ENCODE measurements around the gene CAMSAP2.

CAMSAP2 gene

GRCh38 chr1:200901796-200902444 is 163.2 kb downstream of the CAMSAP2 start:
- no peak for DNase-seq

DNA sequence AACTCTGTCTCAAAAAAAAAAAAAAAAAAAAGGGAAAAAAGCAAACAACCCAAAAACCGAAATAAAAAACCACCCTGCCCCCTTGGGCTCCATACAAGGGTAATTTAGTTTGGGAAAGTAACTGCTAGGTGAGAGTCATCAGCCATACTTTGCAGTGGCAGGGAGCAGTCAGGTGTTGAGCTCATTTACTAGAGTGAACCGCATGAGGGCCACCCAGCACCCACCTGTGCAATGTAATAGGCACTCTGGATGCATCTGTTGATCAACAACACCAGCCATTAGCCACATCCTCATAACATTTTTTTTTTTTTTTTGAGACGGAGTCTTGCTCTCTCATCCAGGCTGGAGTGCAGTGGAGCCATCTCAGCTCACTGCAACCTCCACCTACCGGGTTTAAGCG is 165.1 kb downstream of the CAMSAP2 start:
- DNase-seq: no peak

- DNase-seq: no peak
Observed at GRCh38 chr1:200904772-200905171, 166.1 kb downstream of the CAMSAP2 start.

DNA sequence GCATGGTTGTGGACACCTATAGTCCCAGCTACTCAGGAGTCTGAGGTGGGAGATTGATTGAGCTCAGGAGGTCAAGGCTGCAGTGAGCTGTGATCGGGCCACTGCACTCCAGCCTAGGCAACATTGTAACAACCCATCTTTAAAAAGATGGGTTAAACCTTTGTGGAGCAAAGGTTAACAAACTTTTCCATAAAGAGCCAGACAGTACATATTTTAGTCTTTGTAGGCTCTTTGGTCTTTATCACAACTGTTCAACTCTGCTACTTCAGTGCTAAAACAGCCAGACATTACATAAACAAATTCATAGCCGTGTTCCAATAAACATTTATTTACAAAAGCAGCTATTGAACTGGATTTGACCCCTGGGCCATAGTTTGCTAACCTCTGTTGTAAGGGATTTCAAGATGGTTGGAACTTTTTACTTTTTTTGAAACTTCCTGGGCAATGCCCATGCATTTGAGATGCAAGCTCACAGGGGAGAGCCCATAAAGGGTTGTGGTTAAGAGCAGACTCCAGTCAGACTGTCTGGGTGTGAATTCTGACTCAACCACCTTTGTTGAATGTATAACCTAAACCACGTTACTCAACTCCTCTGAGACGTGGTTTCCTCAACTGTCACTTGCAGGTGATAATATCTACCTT is 166.8 kb downstream of the CAMSAP2 start:
- peak; percentile 68 for DNase-seq

DNA sequence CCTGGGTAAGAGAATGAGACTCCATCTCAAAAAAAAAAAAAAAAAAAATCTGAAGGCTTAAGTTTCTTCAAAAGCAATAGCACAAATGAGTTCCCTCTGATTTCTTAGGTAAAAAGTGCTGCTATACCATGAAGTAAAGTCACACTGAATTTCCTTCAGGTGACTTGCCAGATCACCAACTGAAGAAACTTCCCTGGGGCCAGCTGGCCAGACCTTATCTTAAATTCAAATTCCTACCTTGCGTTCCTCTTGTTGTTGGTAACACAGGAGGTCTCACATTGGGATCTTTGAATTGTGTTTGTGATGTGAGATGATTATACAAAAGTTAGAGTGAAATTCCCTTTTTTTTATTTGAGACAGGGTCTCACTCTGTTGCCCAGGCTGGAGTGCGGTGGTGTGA is 167.8 kb downstream of the CAMSAP2 start:
- DNase-seq: no peak

DNA sequence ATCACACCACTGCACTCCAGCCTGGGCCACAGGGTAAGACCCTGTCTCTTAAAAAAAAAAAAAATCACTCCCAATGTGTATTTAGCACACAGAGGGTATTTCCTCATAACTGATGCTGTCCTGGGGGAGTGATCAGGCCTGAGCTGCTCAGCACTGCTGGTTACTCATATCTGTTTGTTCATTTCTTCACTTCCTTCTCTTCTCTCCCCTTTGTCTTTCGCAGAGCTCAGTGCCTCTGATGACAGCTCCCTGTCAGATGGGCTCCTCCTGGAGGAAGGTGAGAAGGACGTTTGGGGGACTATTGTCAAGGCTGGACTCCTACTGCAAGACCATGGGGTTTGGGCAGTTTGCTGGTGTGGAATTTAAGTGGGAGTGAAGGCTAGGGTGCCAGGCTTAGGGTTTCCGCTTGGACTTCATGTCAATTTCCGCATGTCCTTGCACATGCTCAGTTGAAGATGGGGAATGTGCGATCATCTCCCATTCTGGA is 169.0 kb downstream of the CAMSAP2 start:
- DNase-seq: no peak

DNA sequence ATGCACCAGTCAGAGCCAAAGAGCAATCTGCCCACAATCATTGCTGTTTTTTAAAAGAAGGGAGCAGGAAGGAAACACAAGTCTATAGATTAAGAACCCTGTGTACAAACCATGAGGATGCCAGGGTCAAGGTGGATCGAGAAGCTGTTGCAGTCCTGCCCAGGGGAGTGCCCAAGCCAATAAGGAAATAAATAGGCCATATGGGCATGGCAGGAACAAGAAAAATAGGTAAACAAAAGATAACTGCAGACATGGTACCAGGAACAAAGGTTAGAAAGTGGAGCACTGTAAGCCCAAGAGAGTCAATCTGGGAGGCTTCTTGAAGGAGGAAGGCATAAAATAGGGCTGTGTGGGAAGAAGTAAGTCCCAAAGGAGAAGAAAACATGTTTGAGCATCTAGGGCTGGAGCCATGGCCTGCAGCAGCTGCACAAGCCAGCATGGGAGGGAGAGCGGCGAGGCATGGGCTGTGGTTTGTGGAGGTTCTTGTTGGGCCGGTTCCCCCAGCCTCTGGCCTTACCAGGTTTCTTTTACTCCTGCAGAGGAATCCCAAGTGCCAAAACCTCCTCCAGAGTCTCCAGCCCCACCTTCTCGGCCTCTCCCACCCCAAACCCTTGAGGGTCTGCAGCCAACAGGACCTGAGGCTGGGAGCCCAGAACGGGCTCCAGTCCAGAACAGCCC is 169.6 kb downstream of the CAMSAP2 start:
- DNase-seq: no peak

DNA sequence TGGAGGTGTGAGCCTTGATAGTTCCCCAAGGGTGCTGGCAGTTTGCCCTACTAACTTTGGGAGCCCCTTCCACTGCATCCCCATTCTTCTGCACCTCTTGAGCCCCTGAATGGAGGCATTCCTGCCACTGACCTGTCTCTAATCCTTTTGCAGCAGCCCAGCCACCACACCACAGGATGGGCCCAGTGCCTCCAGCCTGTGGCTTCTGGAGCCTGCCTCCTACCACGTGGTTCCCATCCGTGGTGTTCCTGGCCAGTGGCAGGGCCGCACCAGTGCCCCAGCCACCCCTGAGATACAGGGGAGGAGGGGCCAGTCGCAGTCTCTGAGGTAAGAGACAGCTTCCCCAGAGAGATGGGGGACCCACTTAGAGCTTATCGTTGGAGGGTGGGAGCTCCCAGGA is 170.4 kb downstream of the CAMSAP2 start:
- no peak for DNase-seq

GRCh38 chr1:200909757-200910239 is 171.1 kb downstream of the CAMSAP2 start:
- no peak for DNase-seq

All from CD4-positive, alpha-beta T cell treated with Interleukin-10 for 1 hour (primary cell).